ENCODE results near the gene UBXN2A. TPM values are rescaled to one million over a fixed set of nuclear protein-coding genes. Genes with fewer than 3 reads are reported as not detected.

The UBXN2A gene
- 1 to 10 TPM; 4.9 to 6.3 TPM for total RNA-seq
- 1 to 10 TPM; 2.7 to 4.8 TPM for polyA plus RNA-seq

- peaks cover 8 to 24% (median 17%) of the 10 kb centered on the region in 4 donors for H3K4me1 ChIP-seq (ENCODE audit: control insufficient read depth in 4 of 4, insufficient read depth in 4 of 4, low read length in 3 of 4)
- DNase-seq (ENCODE audit: low spot score): peak; percentile 86
- peak within 1 kb of the TSS; percentile 60 to 91 (median 89) for H3K4me3 ChIP-seq (ENCODE audit: low read depth in 1 of 3, low read length in 3 of 3)
- peak within 1 kb of the TSS; percentile 71 to 80 for H3K9ac ChIP-seq (ENCODE audit: low read depth in 1 of 2, low read length in 2 of 2)
- H3K9me3 ChIP-seq (ENCODE audit: control insufficient read depth in 4 of 4, low read length in 3 of 4): no peaks in the 10 kb centered on the region
- no peaks in the 10 kb centered on the region for H3K27me3 ChIP-seq (ENCODE audit: control insufficient read depth in 4 of 4, insufficient read depth in 4 of 4, low read length in 3 of 4)
- H3K36me3 ChIP-seq (ENCODE audit: control insufficient read depth in 4 of 4, insufficient read depth in 3 of 4, low read depth in 1 of 4, low read length in 3 of 4): no peaks in the 10 kb centered on the region
- WGBS: under 1% methylated on average over 77 of the region's 77 CpGs
- TF ChIP-seq, protein P1, sequence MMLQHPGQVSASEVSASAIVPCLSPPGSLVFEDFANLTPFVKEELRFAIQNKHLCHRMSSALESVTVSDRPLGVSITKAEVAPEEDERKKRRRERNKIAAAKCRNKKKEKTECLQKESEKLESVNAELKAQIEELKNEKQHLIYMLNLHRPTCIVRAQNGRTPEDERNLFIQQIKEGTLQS (IDR thresholded peaks at IDR 0.05): no peak
- peak; percentile 89 for TF ChIP-seq YY1 (IDR thresholded peaks at IDR 0.05)
- TF ChIP-seq HNF4G (IDR thresholded peaks at IDR 0.05): no peak
- H3K27ac ChIP-seq (ENCODE audit: low read depth in 1 of 2, low read length in 2 of 2): peak within 1 kb of the TSS; percentile 75 to 78
These were observed at the start of gene UBXN2A for GRCh38 chr2:23939987-23940717. TSS of gene UBXN2A (plus strand) at chr2:23940463. CDS start at chr2:23958315, 17,852 bp downstream.

GRCh38 chr2:23900133-23900532 lies 40.1 kb upstream of the UBXN2A start:
- Histone ChIP-seq H3K27ac (ENCODE audit: low read depth in 1 of 2, low read length in 2 of 2) (no peak overlapping the region), H3K36me3 (ENCODE audit: control insufficient read depth in 4 of 4, insufficient read depth in 3 of 4, low read depth in 1 of 4, low read length in 3 of 4) (no peaks in the 10 kb centered on the region), H3K9ac (ENCODE audit: low read depth in 1 of 2, low read length in 2 of 2) (no peak overlapping the region), H3K9me3 (ENCODE audit: control insufficient read depth in 4 of 4, low read length in 3 of 4) (no peaks in the 10 kb centered on the region), H3K4me1 (ENCODE audit: control insufficient read depth in 4 of 4, insufficient read depth in 4 of 4, low read length in 3 of 4) (peaks cover 2 to 10% (median 4%) of the 10 kb centered on the region in 4 donors), H3K4me3 (ENCODE audit: low read depth in 1 of 3, low read length in 3 of 3) (no peak overlapping the region), H3K27me3 (ENCODE audit: control insufficient read depth in 4 of 4, insufficient read depth in 4 of 4, low read length in 3 of 4) (no peaks in the 10 kb centered on the region)
- TF ChIP-seq NR2F2 (IDR thresholded peaks at IDR 0.05) (no peak), TAF1 (conservative IDR thresholded peaks at IDR 0.05) (no peak), HNF4G (IDR thresholded peaks at IDR 0.05) (no peak), FOXA1 (IDR thresholded peaks at IDR 0.05) (no peak), CTCF (IDR thresholded peaks at IDR 0.05; ENCODE audit: low read depth, low read length, missing input control) (no peak), YY1 (IDR thresholded peaks at IDR 0.05) (no peak), RAD21 (IDR thresholded peaks at IDR 0.05) (no peak), FOXA2 (IDR thresholded peaks at IDR 0.05) (no peak), HNF4A (conservative IDR thresholded peaks at IDR 0.05) (no peak), JUND (IDR thresholded peaks at IDR 0.05) (no peak), MAX (IDR thresholded peaks at IDR 0.05) (no peak), GABPA (IDR thresholded peaks at IDR 0.05 in 1 of 2, conservative IDR thresholded peaks at IDR 0.05 in 1 of 2) (no peak), EGR1 (IDR thresholded peaks at IDR 0.05; ENCODE audit: low read depth in 2 of 2) (no peak), SP1 (IDR thresholded peaks at IDR 0.05) (no peak)
- TF ChIP-seq, protein P2, sequence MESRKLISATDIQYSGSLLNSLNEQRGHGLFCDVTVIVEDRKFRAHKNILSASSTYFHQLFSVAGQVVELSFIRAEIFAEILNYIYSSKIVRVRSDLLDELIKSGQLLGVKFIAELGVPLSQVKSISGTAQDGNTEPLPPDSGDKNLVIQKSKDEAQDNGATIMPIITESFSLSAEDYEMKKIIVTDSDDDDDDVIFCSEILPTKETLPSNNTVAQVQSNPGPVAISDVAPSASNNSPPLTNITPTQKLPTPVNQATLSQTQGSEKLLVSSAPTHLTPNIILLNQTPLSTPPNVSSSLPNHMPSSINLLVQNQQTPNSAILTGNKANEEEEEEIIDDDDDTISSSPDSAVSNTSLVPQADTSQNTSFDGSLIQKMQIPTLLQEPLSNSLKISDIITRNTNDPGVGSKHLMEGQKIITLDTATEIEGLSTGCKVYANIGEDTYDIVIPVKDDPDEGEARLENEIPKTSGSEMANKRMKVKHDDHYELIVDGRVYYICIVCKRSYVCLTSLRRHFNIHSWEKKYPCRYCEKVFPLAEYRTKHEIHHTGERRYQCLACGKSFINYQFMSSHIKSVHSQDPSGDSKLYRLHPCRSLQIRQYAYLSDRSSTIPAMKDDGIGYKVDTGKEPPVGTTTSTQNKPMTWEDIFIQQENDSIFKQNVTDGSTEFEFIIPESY (IDR thresholded peaks at IDR 0.05): no peak
- TF ChIP-seq, protein P1 (IDR thresholded peaks at IDR 0.05): no peak
- WGBS: 91% methylated on average over 8 of the region's 8 CpGs
- no peak for DNase-seq (ENCODE audit: low spot score)

All from liver (tissue), 9 donors.